Measurements from ENCODE around the gene MYO5B. TPM values are rescaled to one million over a fixed set of nuclear protein-coding genes. Genes with fewer than 3 reads are reported as not detected.
A peak's percentile ranks its signal among the peaks of the same experiment; 100 is the strongest.

MYO5B gene
- total RNA-seq, 1 donor from 2014 or later = 31.3 TPM

- FAIRE-seq = no peak
- Histone ChIP-seq H3K4me3 (ENCODE audit: low read depth, low read length) (no peak overlapping the region), H3K27me3 (ENCODE audit: control insufficient read depth, insufficient read depth, low read length) (no peaks in the 10 kb centered on the region), H3K36me3 (ENCODE audit: control insufficient read depth, insufficient read depth, low read length) (no peaks in the 10 kb centered on the region)
- no peak for TF ChIP-seq CTCF (IDR thresholded peaks at IDR 0.05; ENCODE audit: insufficient read depth, low read length, severe bottlenecking)
- no peak for DNase-seq (ENCODE audit: low read depth)
Measured at GRCh38 chr18:50143294-50143693, 51.7 kb downstream of the MYO5B start.

- DNase-seq (ENCODE audit: low read depth) (peak; percentile 81), FAIRE-seq (peak; percentile 80)
- no peak overlapping the region for H3K4me3 ChIP-seq (ENCODE audit: low read depth, low read length)
- no peaks in the 10 kb centered on the region for H3K27me3 ChIP-seq (ENCODE audit: control insufficient read depth, insufficient read depth, low read length)
- H3K36me3 ChIP-seq (ENCODE audit: control insufficient read depth, insufficient read depth, low read length) = no peaks in the 10 kb centered on the region
- no peak for TF ChIP-seq CTCF (IDR thresholded peaks at IDR 0.05; ENCODE audit: insufficient read depth, low read length, severe bottlenecking)
Measured at GRCh38 chr18:50142441-50143120, 52.4 kb downstream of the MYO5B start.

- TF ChIP-seq CTCF (IDR thresholded peaks at IDR 0.05; ENCODE audit: insufficient read depth, low read length, severe bottlenecking) = no peak
- DNase-seq (ENCODE audit: low read depth) = no peak
- H3K4me3 ChIP-seq (ENCODE audit: low read depth, low read length) = no peak overlapping the region
- no peaks in the 10 kb centered on the region for H3K36me3 ChIP-seq (ENCODE audit: control insufficient read depth, insufficient read depth, low read length)
- no peaks in the 10 kb centered on the region for H3K27me3 ChIP-seq (ENCODE audit: control insufficient read depth, insufficient read depth, low read length)
- no peak for FAIRE-seq
Measured at GRCh38 chr18:50138181-50139064, 56.5 kb downstream of the MYO5B start.

GRCh38 chr18:50135903-50136302 lies 59.0 kb downstream of the MYO5B start:
- H3K27me3 ChIP-seq (ENCODE audit: control insufficient read depth, insufficient read depth, low read length) = no peaks in the 10 kb centered on the region
- FAIRE-seq (no peak), DNase-seq (ENCODE audit: low read depth) (no peak)
- TF ChIP-seq CTCF (IDR thresholded peaks at IDR 0.05; ENCODE audit: insufficient read depth, low read length, severe bottlenecking) = no peak
- no peak overlapping the region for H3K4me3 ChIP-seq (ENCODE audit: low read depth, low read length)
- no peaks in the 10 kb centered on the region for H3K36me3 ChIP-seq (ENCODE audit: control insufficient read depth, insufficient read depth, low read length)

- DNase-seq (ENCODE audit: low read depth) (no peak), FAIRE-seq (no peak)
- H3K27me3 ChIP-seq (ENCODE audit: control insufficient read depth, insufficient read depth, low read length) = no peaks in the 10 kb centered on the region
- no peak overlapping the region for H3K4me3 ChIP-seq (ENCODE audit: low read depth, low read length)
- no peak for TF ChIP-seq CTCF (IDR thresholded peaks at IDR 0.05; ENCODE audit: insufficient read depth, low read length, severe bottlenecking)
- no peaks in the 10 kb centered on the region for H3K36me3 ChIP-seq (ENCODE audit: control insufficient read depth, insufficient read depth, low read length)
Measured at GRCh38 chr18:50133526-50133925, 61.4 kb downstream of the MYO5B start.
